Rectal smooth muscle tissue (tissue), 1 donor: Measurements from ENCODE around the gene CD109.
"Not testable (repeated sequence)": the region's sequence is repeated elsewhere in the genome, so short reads cannot be mapped to it uniquely, and the experiment has no call there.

Source experiments
- H3K27ac ChIP-seq: one replicate; pipeline ENCODE4 v1.7.0; 2013; ENCODE audit warnings: low read depth, low read length, inconsistent platforms
- H3K27me3 ChIP-seq: one replicate; pipeline ENCODE4 v1.7.0; 2013; ENCODE audit warnings: low read length; ENCODE audit not compliant: control insufficient read depth, insufficient read depth
- H3K36me3 ChIP-seq: one replicate; pipeline ENCODE4 v1.7.0; 2013; ENCODE audit warnings: low read length; ENCODE audit not compliant: control insufficient read depth, insufficient read depth
- H3K4me1 ChIP-seq: one replicate; pipeline ENCODE4 v1.7.0; 2013; ENCODE audit warnings: low read length; ENCODE audit not compliant: control insufficient read depth, insufficient read depth
- H3K4me3 ChIP-seq: one replicate; pipeline ENCODE4 v1.7.0; 2013; ENCODE audit warnings: low read length
- H3K9ac ChIP-seq: one replicate; pipeline ENCODE4 v1.7.0; 2013; ENCODE audit warnings: low read length

CD109 gene

GRCh38 chr6:73805982-73806381, 110.0 kb downstream of the CD109 start:
- H3K9ac ChIP-seq, H3K27ac ChIP-seq, H3K4me1 ChIP-seq, H3K36me3 ChIP-seq, H3K27me3 ChIP-seq, H3K4me3 ChIP-seq: not testable (repeated sequence)

GRCh38 chr6:73811706-73812105, 115.7 kb downstream of the CD109 start:
- Histone ChIP-seq H3K27ac (no peak overlapping the region), H3K36me3 (no peaks in the 10 kb centered on the region), H3K9ac (no peak overlapping the region), H3K27me3 (no peaks in the 10 kb centered on the region), H3K4me1 (no peaks in the 10 kb centered on the region), H3K4me3 (no peak overlapping the region)

GRCh38 chr6:73817253-73817652, 121.2 kb downstream of the CD109 start:
- H3K4me3 ChIP-seq, result no peak overlapping the region
- H3K27me3 ChIP-seq, result no peaks in the 10 kb centered on the region
- no peak overlapping the region for H3K9ac ChIP-seq
- no peaks in the 10 kb centered on the region for H3K36me3 ChIP-seq
- H3K4me1 ChIP-seq, result no peaks in the 10 kb centered on the region
- no peak overlapping the region for H3K27ac ChIP-seq

- H3K36me3 ChIP-seq, result no peaks in the 10 kb centered on the region
- no peaks in the 10 kb centered on the region for H3K27me3 ChIP-seq
- no peak overlapping the region for H3K4me3 ChIP-seq
- H3K4me1 ChIP-seq, result peaks cover 6% of the 10 kb centered on the region
- H3K27ac ChIP-seq, result peak overlapping the region; percentile 33
- H3K9ac ChIP-seq, result no peak overlapping the region
Measured at GRCh38 chr6:73823046-73823735, 127.2 kb downstream of the CD109 start.

- H3K27me3 ChIP-seq, result no peaks in the 10 kb centered on the region
- no peak overlapping the region for H3K27ac ChIP-seq
Measured at GRCh38 chr6:73823832-73824231, 127.8 kb downstream of the CD109 start.

GRCh38 chr6:73826571-73826970, 130.6 kb downstream of the CD109 start:
- H3K4me3 ChIP-seq, result no peak overlapping the region
- H3K27me3 ChIP-seq, result no peaks in the 10 kb centered on the region
- H3K9ac ChIP-seq, result no peak overlapping the region
- H3K36me3 ChIP-seq, result no peaks in the 10 kb centered on the region
- H3K27ac ChIP-seq, result no peak overlapping the region
- peaks cover 6% of the 10 kb centered on the region for H3K4me1 ChIP-seq

More at GRCh38 chr6:73823832-73824231, 127.8 kb downstream of the CD109 start:
- Histone ChIP-seq H3K9ac (no peak overlapping the region), H3K4me1 (peaks cover 6% of the 10 kb centered on the region), H3K36me3 (no peaks in the 10 kb centered on the region), H3K4me3 (no peak overlapping the region)

GRCh38 chr6:73830119-73830518, 134.1 kb downstream of the CD109 start:
- H3K4me3 ChIP-seq, result no peak overlapping the region
- H3K27me3 ChIP-seq, result no peaks in the 10 kb centered on the region
- H3K27ac ChIP-seq, result no peak overlapping the region
- H3K9ac ChIP-seq, result no peak overlapping the region
- H3K36me3 ChIP-seq, result no peaks in the 10 kb centered on the region
- H3K4me1 ChIP-seq, result no peaks in the 10 kb centered on the region

GRCh38 chr6:73832313-73832712, 136.3 kb downstream of the CD109 start:
- no peaks in the 10 kb centered on the region for H3K4me1 ChIP-seq
- no peak overlapping the region for H3K9ac ChIP-seq
- no peak overlapping the region for H3K4me3 ChIP-seq
- no peaks in the 10 kb centered on the region for H3K36me3 ChIP-seq
- H3K27me3 ChIP-seq, result no peaks in the 10 kb centered on the region
- H3K27ac ChIP-seq, result no peak overlapping the region

- not testable (repeated sequence) for H3K4me1 ChIP-seq, H3K27me3 ChIP-seq, H3K4me3 ChIP-seq, H3K27ac ChIP-seq, H3K36me3 ChIP-seq, H3K9ac ChIP-seq
Measured at GRCh38 chr6:73844696-73845095, 148.7 kb downstream of the CD109 start.

- H3K4me3 ChIP-seq, H3K27ac ChIP-seq: not testable (repeated sequence)
Measured at GRCh38 chr6:73851048-73851447, 155.0 kb downstream of the CD109 start.

GRCh38 chr6:73854998-73855718, 159.2 kb downstream of the CD109 start:
- Histone ChIP-seq H3K36me3 (no peaks in the 10 kb centered on the region), H3K4me3 (no peak overlapping the region), H3K4me1 (peaks cover 4% of the 10 kb centered on the region), H3K27ac (no peak overlapping the region), H3K9ac (no peak overlapping the region), H3K27me3 (no peaks in the 10 kb centered on the region)

More at GRCh38 chr6:73851048-73851447, 155.0 kb downstream of the CD109 start:
- not testable (repeated sequence) for H3K27me3 ChIP-seq, H3K9ac ChIP-seq, H3K4me1 ChIP-seq, H3K36me3 ChIP-seq

GRCh38 chr6:73857341-73857890, 161.4 kb downstream of the CD109 start:
- H3K4me3 ChIP-seq, result no peak overlapping the region
- no peak overlapping the region for H3K27ac ChIP-seq
- peaks cover 4% of the 10 kb centered on the region for H3K4me1 ChIP-seq
- H3K36me3 ChIP-seq, result no peaks in the 10 kb centered on the region
- no peak overlapping the region for H3K9ac ChIP-seq
- no peaks in the 10 kb centered on the region for H3K27me3 ChIP-seq
